ENCODE measurements around the gene LIPK. TPM values are rescaled to one million over a fixed set of nuclear protein-coding genes. Genes with fewer than 3 reads are reported as not detected.

LIPK gene
- total RNA-seq, 1 experiment from 2014 or later = not detected

DNA sequence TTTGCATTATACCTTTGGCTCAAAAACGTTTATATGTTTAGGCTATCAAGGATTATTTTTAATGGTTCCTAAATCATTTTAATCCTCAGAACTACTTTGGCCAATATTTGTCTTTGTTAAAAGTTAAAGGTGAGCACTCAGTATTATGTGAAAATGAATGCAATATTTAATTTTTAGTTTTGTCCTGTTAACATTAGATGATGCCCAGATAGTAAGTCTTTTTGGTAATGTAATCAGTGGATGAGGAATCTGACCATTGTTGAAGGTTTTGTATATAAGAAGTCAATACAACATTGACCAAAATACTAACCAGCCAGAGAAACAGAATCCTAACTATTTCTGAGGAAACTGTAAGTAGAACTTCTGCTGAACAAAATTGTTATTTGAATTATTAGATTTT lies 41.9 kb upstream of the LIPK start, which contains the start of gene LIPF:
TSS of gene LIPF (plus strand) at position 301 of the 400 bp plus-strand sequence. CDS start 2,856 bp downstream, outside the sequence.
- Histone ChIP-seq H3K4me3 (no peak within 1 kb of the TSS), H3K9me3 (ENCODE audit: insufficient read depth, low read depth) (no peaks in the 10 kb centered on the region), H3K4me2 (no peak within 1 kb of the TSS), H2AFZ (no peak within 1 kb of the TSS), H3K27me3 (ENCODE audit: insufficient read depth, low read depth) (no peaks in the 10 kb centered on the region), H3K9me2 (ENCODE audit: insufficient read depth) (no peaks in the 10 kb centered on the region), H3K4me1 (replicated peaks; ENCODE audit: insufficient read depth) (no peaks in the 10 kb centered on the region), H3K27ac (no peak within 1 kb of the TSS), H3F3A (ENCODE audit: insufficient read depth, low read depth) (no peaks in the 10 kb centered on the region), H3K79me2 (ENCODE audit: low read depth) (no peaks in the 10 kb centered on the region), H4K20me1 (ENCODE audit: insufficient read depth) (no peaks in the 10 kb centered on the region), H3K36me3 (ENCODE audit: low read depth) (no peaks in the 10 kb centered on the region)
- ChIA-PET CTCF (no interaction called here), POLR2A (ENCODE audit: unreplicated experiment) (no interaction called here)
- BruUV-seq (replicated peaks) = no TSS peak
- TF ChIP-seq CTCF (conservative IDR thresholded peaks at IDR 0.05) (no peak), EZH2 (IDR thresholded peaks at IDR 0.05; ENCODE audit: low read depth) (no peak)
- no peak for DNase-seq
- intact Hi-C loops (cut with micrococcal nuclease; ENCODE audit: unreplicated experiment) = no loop called here

DNA sequence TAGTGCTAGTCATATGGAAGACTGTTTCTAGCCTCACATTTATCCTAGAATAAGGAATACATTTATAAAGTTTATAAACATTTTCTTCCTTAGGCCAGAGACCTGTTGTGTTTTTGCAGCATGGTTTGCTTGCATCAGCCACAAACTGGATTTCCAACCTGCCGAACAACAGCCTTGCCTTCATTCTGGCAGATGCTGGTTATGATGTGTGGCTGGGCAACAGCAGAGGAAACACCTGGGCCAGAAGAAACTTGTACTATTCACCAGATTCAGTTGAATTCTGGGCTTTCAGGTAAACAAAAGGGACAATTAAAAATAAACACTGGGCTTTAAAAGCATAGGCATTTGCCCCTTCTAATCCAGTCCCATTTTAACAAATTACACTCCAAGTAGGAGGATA lies 37.6 kb upstream of the LIPK start:
- H3K9me3 ChIP-seq (ENCODE audit: insufficient read depth, low read depth) = no peaks in the 10 kb centered on the region
- H3K36me3 ChIP-seq (ENCODE audit: low read depth) = no peaks in the 10 kb centered on the region
- intact Hi-C loops (cut with micrococcal nuclease; ENCODE audit: unreplicated experiment) = no loop called here
- H3K4me2 ChIP-seq = no peak overlapping the region
- ChIA-PET CTCF (no interaction called here), POLR2A (ENCODE audit: unreplicated experiment) (no interaction called here)
- H3K4me1 ChIP-seq (replicated peaks; ENCODE audit: insufficient read depth) = no peaks in the 10 kb centered on the region
- no TSS peak for BruUV-seq (replicated peaks)
- H2AFZ ChIP-seq = no peak overlapping the region
- no peaks in the 10 kb centered on the region for H4K20me1 ChIP-seq (ENCODE audit: insufficient read depth)
- TF ChIP-seq CTCF (conservative IDR thresholded peaks at IDR 0.05) (no peak), EZH2 (IDR thresholded peaks at IDR 0.05; ENCODE audit: low read depth) (no peak)
- no peaks in the 10 kb centered on the region for H3K79me2 ChIP-seq (ENCODE audit: low read depth)
- DNase-seq = no peak
- no peaks in the 10 kb centered on the region for H3K9me2 ChIP-seq (ENCODE audit: insufficient read depth)
- H3K4me3 ChIP-seq = no peak overlapping the region
- no peaks in the 10 kb centered on the region for H3K27me3 ChIP-seq (ENCODE audit: insufficient read depth, low read depth)
- H3F3A ChIP-seq (ENCODE audit: insufficient read depth, low read depth) = no peaks in the 10 kb centered on the region
- no peak overlapping the region for H3K27ac ChIP-seq

DNA sequence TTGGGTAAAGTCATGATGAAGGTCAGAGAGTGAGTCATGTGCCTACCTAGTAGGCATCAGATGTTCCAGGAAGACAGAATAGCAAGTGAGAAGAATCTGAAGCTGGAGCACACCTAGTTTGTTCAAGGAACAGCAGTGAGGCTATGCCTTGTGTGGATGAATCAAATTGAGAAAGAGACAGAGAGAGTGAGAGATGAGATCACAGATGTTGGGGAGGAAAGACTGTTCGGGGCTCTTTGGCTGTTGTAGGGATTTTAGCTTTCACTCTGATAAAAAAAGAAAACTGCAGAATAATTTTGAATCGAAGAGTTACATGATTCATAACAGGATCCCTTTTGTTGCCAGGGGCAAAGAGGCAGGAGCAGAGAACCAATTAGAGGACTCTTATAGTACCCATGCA lies 35.6 kb upstream of the LIPK start:
- no peak overlapping the region for H3K4me3 ChIP-seq
- no peaks in the 10 kb centered on the region for H3F3A ChIP-seq (ENCODE audit: insufficient read depth, low read depth)
- no peaks in the 10 kb centered on the region for H3K79me2 ChIP-seq (ENCODE audit: low read depth)
- TF ChIP-seq CTCF (conservative IDR thresholded peaks at IDR 0.05) (no peak), EZH2 (IDR thresholded peaks at IDR 0.05; ENCODE audit: low read depth) (no peak)
- no peak overlapping the region for H2AFZ ChIP-seq
- H3K27ac ChIP-seq = no peak overlapping the region
- no peak overlapping the region for H3K4me2 ChIP-seq
- BruUV-seq (replicated peaks) = no TSS peak
- intact Hi-C loops (cut with micrococcal nuclease; ENCODE audit: unreplicated experiment) = no loop called here
- no peaks in the 10 kb centered on the region for H3K36me3 ChIP-seq (ENCODE audit: low read depth)
- H4K20me1 ChIP-seq (ENCODE audit: insufficient read depth) = no peaks in the 10 kb centered on the region
- ChIA-PET POLR2A (ENCODE audit: unreplicated experiment) (no interaction called here), CTCF (no interaction called here)
- H3K27me3 ChIP-seq (ENCODE audit: insufficient read depth, low read depth) = no peaks in the 10 kb centered on the region
- no peaks in the 10 kb centered on the region for H3K9me2 ChIP-seq (ENCODE audit: insufficient read depth)
- H3K9me3 ChIP-seq (ENCODE audit: insufficient read depth, low read depth) = no peaks in the 10 kb centered on the region
- DNase-seq = no peak
- no peaks in the 10 kb centered on the region for H3K4me1 ChIP-seq (replicated peaks; ENCODE audit: insufficient read depth)
